Measurements from ENCODE around the gene PTPN18. TPM values are rescaled to one million over a fixed set of nuclear protein-coding genes. Genes with fewer than 3 reads are reported as not detected.

PTPN18 gene, protein sequence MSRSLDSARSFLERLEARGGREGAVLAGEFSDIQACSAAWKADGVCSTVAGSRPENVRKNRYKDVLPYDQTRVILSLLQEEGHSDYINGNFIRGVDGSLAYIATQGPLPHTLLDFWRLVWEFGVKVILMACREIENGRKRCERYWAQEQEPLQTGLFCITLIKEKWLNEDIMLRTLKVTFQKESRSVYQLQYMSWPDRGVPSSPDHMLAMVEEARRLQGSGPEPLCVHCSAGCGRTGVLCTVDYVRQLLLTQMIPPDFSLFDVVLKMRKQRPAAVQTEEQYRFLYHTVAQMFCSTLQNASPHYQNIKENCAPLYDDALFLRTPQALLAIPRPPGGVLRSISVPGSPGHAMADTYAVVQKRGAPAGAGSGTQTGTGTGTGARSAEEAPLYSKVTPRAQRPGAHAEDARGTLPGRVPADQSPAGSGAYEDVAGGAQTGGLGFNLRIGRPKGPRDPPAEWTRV
- 15.8 TPM for polyA plus RNA-seq (2012; ENCODE audit: insufficient read length, low read depth)

DNA sequence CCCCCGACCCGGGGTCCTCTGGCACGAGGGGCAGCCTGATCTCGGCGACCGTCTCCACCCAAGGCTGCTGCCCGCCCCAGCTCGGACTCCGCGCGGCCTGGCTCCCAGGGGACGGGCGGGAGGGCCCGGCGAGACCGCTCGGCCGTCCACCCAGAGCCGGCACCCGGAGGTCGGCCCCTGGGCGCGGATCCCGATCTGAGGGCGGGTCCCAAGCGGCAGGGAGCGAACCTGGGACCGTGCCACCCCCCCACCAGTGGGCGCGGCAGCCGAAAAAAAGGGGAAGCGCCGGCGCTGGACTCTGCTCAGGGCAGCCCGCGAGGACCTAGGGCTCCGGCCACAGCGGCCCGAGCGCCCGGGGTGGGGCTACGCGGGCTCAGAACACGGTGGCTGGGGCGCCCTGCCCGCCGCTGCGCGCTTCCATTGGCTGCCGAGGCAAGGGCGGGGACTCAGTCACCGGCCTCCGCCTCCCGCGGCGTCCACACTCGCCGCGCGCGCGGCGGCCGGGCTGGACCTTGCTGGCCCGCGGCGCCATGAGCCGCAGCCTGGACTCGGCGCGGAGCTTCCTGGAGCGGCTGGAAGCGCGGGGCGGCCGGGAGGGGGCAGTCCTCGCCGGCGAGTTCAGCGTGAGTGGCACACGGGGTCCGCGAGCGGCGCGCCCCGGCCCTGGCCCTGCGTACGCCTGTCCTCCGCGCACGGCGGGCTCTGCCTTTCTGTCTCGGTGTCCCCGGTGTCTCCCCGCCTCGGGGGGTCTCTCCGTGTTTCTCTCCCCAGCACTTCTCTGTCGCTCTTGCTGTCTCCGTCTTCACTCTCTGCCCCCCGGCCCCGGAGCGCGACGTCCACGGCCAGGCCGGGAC is at the start of gene PTPN18:
Gene PTPN18, plus strand, starts transcription at position 479 of the 854 bp plus-strand sequence. Its CDS starts 52 bp downstream, at position 531.
- TF ChIP-seq, protein P1, sequence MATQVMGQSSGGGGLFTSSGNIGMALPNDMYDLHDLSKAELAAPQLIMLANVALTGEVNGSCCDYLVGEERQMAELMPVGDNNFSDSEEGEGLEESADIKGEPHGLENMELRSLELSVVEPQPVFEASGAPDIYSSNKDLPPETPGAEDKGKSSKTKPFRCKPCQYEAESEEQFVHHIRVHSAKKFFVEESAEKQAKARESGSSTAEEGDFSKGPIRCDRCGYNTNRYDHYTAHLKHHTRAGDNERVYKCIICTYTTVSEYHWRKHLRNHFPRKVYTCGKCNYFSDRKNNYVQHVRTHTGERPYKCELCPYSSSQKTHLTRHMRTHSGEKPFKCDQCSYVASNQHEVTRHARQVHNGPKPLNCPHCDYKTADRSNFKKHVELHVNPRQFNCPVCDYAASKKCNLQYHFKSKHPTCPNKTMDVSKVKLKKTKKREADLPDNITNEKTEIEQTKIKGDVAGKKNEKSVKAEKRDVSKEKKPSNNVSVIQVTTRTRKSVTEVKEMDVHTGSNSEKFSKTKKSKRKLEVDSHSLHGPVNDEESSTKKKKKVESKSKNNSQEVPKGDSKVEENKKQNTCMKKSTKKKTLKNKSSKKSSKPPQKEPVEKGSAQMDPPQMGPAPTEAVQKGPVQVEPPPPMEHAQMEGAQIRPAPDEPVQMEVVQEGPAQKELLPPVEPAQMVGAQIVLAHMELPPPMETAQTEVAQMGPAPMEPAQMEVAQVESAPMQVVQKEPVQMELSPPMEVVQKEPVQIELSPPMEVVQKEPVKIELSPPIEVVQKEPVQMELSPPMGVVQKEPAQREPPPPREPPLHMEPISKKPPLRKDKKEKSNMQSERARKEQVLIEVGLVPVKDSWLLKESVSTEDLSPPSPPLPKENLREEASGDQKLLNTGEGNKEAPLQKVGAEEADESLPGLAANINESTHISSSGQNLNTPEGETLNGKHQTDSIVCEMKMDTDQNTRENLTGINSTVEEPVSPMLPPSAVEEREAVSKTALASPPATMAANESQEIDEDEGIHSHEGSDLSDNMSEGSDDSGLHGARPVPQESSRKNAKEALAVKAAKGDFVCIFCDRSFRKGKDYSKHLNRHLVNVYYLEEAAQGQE (IDR thresholded peaks at IDR 0.05; ENCODE audit: insufficient read depth in 1 of 2, low read depth in 2 of 2, low read length in 2 of 2): no peak
- TF ChIP-seq POLR2AphosphoS5 (IDR thresholded peaks at IDR 0.05; ENCODE audit: low read depth, low read length) (peak; percentile 73), SIN3A (IDR thresholded peaks at IDR 0.05; ENCODE audit: borderline replicate concordance, insufficient read depth, low read length) (no peak), TAF1 (IDR thresholded peaks at IDR 0.05; ENCODE audit: borderline replicate concordance, insufficient read depth, low read length) (peak; percentile 63; the same call in 1 of the 2 replicates), FOXP2 (optimal IDR thresholded peaks at IDR 0.05; ENCODE audit: borderline replicate concordance, extremely low read depth, extremely low read length, insufficient read depth) (no peak)

DNA sequence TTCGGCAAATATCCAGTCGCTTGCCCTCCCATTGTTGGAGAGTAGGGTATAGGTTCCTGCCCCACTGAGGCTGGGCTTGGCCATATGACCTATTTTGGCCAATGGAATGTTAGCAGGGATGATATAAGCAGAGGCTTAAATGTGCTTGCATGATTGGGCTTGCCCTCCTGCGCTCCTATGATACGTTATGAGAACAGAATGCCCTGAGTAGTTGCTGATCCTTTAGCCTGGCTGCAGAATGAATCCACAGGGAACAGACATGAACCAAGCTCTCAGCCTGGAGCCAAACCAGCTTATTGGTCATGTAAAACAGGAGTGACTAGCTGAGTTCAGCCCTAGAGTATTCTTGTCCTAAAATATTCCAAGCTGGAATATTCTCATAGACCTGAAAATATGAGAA is 48.0 kb upstream of the PTPN18 start:
- TF ChIP-seq TAF1 (IDR thresholded peaks at IDR 0.05; ENCODE audit: borderline replicate concordance, insufficient read depth, low read length): no peak
- TF ChIP-seq, protein P1 (IDR thresholded peaks at IDR 0.05; ENCODE audit: insufficient read depth in 1 of 2, low read depth in 2 of 2, low read length in 2 of 2): no peak
- TF ChIP-seq POLR2AphosphoS5 (IDR thresholded peaks at IDR 0.05; ENCODE audit: low read depth, low read length): no peak
- TF ChIP-seq SIN3A (IDR thresholded peaks at IDR 0.05; ENCODE audit: borderline replicate concordance, insufficient read depth, low read length): no peak
- TF ChIP-seq FOXP2 (optimal IDR thresholded peaks at IDR 0.05; ENCODE audit: borderline replicate concordance, extremely low read depth, extremely low read length, insufficient read depth): no peak

DNA sequence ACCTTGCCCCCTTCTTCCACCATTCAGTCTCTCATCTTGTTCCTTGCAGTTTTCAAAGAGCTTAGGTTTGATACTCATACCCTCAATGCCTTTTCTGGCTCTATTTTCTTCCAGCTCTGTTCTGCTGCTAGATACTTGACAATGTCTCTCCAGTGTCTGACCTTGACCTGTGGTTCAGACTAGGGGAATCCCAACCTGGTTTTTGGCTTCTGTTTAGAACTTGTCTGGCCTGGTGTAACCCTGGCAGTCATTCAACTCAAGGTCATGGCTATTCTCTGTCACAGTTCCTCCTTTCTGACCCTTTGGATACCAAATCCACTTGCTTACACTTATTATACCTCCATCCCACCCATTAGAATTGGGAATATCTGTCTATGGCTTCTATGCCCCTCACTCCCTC is 45.0 kb upstream of the PTPN18 start:
- TF ChIP-seq TAF1 (IDR thresholded peaks at IDR 0.05; ENCODE audit: borderline replicate concordance, insufficient read depth, low read length) (no peak), POLR2AphosphoS5 (IDR thresholded peaks at IDR 0.05; ENCODE audit: low read depth, low read length) (no peak)

DNA sequence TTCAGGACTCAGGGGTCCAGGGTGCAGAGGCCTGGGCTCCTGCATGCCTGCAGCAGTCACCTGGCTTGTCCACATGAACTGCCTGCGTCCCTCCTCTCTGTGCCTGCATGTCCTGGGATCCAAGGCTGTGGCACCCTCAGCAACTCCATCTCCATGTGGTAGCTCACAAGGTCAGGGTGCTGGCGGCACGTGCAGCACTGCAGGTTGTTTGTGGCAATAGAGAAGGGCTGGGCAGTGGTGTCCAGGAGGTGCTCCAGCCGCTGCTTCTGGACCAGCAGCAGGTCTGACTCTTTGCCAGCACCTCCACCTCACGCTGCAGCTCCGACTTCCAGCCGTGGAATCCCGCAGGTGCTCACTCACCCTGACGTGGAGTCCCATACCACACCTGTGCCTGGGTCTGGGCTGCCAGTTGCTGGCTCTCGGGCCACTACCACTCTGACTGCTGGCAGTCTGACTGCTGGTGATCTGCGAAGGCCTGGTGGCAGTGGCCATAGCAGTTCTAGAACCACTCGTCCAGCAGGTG is 42.0 kb upstream of the PTPN18 start:
- TF ChIP-seq POLR2AphosphoS5 (IDR thresholded peaks at IDR 0.05; ENCODE audit: low read depth, low read length): no peak
- TF ChIP-seq, protein P1 (IDR thresholded peaks at IDR 0.05; ENCODE audit: insufficient read depth in 1 of 2, low read depth in 2 of 2, low read length in 2 of 2): no peak
- TF ChIP-seq TAF1 (IDR thresholded peaks at IDR 0.05; ENCODE audit: borderline replicate concordance, insufficient read depth, low read length): no peak
- no peak for TF ChIP-seq SIN3A (IDR thresholded peaks at IDR 0.05; ENCODE audit: borderline replicate concordance, insufficient read depth, low read length)
- TF ChIP-seq FOXP2 (optimal IDR thresholded peaks at IDR 0.05; ENCODE audit: borderline replicate concordance, extremely low read depth, extremely low read length, insufficient read depth): no peak

DNA sequence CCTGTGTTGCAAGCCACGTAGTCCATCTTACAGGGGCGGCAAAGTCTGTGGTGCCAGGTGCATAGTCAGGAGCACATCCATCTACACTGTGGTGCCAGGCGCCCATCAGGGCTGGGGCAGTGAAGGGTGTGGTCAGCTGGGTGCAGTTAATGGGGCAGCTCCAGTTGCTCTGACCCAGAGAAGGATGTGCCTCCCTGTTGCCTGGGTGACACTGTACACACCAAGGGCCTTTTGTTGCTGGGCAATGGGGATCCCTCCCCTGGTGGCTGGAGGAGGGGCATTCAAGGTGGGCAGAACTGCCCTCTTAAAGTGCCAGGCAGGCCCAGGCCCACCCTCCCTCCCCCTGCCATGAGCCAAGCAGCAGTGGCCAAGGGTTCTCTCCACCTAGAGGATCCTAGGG is 41.5 kb upstream of the PTPN18 start:
- TF ChIP-seq FOXP2 (optimal IDR thresholded peaks at IDR 0.05; ENCODE audit: borderline replicate concordance, extremely low read depth, extremely low read length, insufficient read depth) (no peak), SIN3A (IDR thresholded peaks at IDR 0.05; ENCODE audit: borderline replicate concordance, insufficient read depth, low read length) (no peak), TAF1 (IDR thresholded peaks at IDR 0.05; ENCODE audit: borderline replicate concordance, insufficient read depth, low read length) (no peak), POLR2AphosphoS5 (IDR thresholded peaks at IDR 0.05; ENCODE audit: low read depth, low read length) (no peak)
- TF ChIP-seq, protein P1 (IDR thresholded peaks at IDR 0.05; ENCODE audit: insufficient read depth in 1 of 2, low read depth in 2 of 2, low read length in 2 of 2): no peak

Data from PFSK-1 (cell line).